GM19468 (cell line): ENCODE measurements around the gene MPZL2.

Experiments
- ATAC-seq: cut with Tn5 transposase; IDR thresholded peaks from one replicate; pipeline ENCODE4 v1.9.1; 2021; ENCODE audit warnings: mild to moderate bottlenecking, moderate library complexity, moderate number of reproducible peaks; ENCODE audit not compliant: unreplicated experiment; ENCODE audit errors: extremely low read depth

MPZL2 gene

DNA sequence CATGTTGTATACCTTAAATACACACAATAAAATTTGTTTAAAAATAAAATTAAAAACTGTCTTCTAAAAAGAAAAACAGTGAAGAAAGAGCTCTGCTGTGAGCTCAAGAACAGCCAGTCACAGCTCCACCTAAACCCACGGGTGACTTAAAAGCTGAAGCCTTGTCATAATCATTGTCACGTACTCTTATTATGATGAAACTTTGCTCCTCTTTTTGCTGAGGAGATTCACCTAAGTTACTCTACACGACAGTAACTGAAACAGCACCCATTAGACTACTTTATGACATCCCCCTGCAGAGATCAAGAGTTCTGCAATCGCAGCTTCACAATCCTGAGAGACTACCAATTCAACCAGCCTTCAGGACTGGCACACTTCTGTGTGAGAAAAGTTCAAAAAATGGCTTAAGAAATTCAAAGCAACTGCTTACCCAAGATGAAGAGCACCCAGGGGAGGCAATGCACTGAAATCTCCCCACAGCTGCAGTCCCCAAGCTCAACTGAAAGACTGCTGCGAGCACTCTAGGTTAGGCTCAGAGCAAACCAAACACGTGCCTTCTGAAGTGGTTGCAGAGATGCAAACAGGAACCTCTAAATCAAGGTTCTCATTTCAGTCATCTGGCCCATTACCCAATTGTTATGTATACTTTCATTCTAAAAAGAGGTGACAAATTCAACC, 39.4 kb downstream of the MPZL2 start, which contains the start of gene JAML:
Gene JAML (minus strand): TSS at position 501 of the 678 bp plus-strand sequence. CDS start 10,145 bp downstream, outside the sequence.
- no peak for ATAC-seq

DNA sequence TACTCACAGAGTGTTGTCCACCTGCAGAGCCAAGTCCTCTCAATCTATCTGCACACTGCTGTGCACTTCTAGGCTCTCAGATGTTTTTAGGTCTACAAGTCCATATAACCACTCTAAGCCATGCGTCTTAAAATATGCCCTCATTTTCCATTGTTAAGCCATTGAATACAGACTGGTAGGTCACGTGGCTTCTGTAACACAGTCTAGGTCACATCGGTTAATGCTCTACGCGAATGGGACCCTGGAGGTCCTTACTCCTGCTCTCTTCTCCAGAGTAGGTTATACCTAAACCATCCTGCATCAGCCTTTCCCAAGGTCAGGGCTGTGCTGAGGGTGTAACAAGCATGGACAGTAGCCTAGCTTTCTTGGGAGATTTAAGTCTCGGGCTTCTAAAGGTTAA, 40.1 kb downstream of the MPZL2 start:
- no peak for ATAC-seq

DNA sequence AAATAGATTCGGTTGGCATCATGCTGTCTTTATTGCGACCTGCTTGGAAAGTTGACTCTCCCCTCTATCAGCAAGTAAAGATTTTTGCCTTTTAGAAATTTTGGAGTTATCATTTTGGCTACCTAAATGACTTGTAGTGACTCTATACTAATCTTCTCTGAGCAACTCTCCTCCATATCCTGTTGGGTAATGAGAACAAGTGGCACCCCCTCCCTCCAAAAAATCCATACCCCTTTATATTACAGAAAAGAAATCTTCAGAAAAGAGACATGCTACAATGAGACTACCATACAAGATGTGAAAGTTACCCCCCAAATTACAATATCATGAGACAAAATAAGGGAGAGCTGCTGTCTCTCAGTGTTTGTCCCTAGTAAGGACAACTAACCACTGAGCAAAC, 40.5 kb downstream of the MPZL2 start:
- no peak for ATAC-seq

- no peak for ATAC-seq
These were observed 41.7 kb downstream of the MPZL2 start for GRCh38 chr11:118222437-118222836.

DNA sequence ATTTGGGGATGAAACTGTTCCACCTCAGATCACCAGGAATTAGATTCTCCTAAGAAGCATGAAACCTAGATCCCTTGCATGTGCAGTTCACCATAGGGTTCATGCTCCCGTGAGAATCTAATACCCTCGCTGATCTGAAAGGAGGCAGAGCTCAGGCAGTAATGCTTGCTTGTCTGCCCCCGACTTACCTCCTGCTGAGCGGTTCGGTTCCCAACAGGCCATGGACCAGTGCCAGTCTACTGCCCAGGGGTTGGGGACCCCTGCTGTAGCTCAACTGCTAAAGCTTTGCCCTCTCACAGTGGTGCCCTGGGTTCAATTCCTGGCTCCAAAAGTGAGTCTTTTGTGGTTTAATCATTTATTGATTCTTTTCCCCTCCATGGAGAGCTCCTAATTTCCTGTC, 42.7 kb downstream of the MPZL2 start:
- ATAC-seq, result no peak

DNA sequence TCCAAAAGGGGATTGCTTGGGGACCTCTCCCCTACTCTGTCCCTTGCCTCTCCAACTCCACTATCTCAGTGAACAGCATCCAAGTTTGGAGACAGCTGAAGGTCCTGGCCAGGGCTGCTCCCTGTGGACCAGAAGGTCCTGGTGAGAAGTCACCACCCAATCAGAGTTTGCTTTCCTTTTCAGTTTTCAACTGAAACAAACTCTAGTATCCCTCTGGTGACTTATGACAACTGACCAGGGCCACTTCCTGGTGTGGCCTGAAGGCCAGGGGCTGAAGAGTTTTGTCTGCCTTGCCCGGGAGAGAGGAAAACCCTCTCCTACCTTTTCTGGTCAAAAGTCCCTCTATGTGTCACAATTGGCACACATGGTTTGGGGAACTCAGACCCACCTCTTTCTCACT, 44.4 kb downstream of the MPZL2 start:
- no peak for ATAC-seq

GRCh38 chr11:118219244-118219643, 44.9 kb downstream of the MPZL2 start:
- ATAC-seq, result no peak

DNA sequence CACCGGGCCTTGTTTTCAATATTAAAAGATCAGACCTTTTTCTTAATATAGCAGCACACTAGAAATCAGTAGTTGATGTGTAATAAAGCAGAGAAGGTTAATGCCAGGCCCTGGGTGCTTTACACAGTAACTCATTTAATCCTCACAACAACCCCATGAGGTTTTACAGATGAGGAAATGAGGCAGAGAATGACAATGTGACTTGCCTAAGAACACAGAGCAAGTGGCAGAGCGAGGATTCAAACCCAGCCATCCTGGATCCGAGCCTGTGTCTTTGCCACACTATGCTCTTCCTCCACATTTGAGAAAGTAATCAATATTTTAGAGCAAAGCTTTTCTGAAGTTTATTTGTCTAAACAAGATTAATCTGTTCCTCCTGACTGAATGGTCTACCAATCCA, 46.5 kb downstream of the MPZL2 start:
- ATAC-seq, result no peak

DNA sequence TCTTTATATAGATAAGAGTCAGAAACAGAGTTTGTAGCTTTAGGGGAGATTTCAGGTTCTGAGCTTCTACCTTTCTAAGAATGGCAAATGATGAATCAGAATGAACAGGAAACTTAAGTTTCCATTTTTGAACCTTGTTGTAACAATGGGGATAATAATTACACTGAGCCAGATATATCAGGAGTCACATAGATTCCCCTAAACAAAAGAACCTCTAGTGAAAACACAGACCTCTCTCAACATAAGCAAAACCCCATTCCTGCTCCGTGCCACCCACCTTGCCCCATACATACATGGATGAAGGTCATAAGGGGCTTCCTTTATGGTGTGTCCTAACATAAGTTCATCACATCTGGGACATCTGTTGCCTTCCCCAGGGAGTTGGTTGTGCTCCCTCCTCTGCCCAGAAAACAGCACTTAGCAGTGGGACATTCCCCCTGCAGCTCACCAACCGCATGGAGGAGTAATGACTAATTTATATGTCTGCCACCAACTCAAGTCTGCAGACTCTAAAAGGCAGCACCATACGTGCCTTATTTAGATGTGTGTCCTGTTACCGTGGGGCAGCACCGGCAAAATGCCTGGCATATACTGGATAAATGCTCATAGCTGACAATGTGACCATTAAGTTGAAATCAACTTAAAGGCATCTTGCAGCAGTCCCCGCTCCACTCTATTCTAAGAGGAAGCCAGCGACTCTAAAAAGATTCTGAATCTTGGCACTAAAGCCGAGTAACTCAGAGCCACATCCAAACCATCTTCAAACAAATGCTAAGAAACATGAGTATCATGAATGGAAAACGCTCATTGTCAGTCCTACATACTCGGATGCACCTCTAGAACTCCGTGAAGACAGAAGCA, 47.2 kb downstream of the MPZL2 start:
- no peak for ATAC-seq

- ATAC-seq, result no peak
These were observed 48.3 kb downstream of the MPZL2 start for GRCh38 chr11:118215765-118216164.

GRCh38 chr11:118215262-118215661, 48.8 kb downstream of the MPZL2 start:
- ATAC-seq, result no peak

GRCh38 chr11:118214210-118214914, 49.7 kb downstream of the MPZL2 start:
- no peak for ATAC-seq

- ATAC-seq, result no peak
These were observed 50.3 kb downstream of the MPZL2 start for GRCh38 chr11:118213781-118214180.

GRCh38 chr11:118213201-118213600, 50.9 kb downstream of the MPZL2 start:
- ATAC-seq, result no peak

- no peak for ATAC-seq
These were observed 51.3 kb downstream of the MPZL2 start for GRCh38 chr11:118212781-118213191.

GRCh38 chr11:118212131-118212725, 51.9 kb downstream of the MPZL2 start:
- ATAC-seq, result no peak

- ATAC-seq, result no peak
These were observed 53.1 kb downstream of the MPZL2 start for GRCh38 chr11:118211006-118211405.

- ATAC-seq, result no peak
These were observed 53.8 kb downstream of the MPZL2 start for GRCh38 chr11:118210323-118210722.

DNA sequence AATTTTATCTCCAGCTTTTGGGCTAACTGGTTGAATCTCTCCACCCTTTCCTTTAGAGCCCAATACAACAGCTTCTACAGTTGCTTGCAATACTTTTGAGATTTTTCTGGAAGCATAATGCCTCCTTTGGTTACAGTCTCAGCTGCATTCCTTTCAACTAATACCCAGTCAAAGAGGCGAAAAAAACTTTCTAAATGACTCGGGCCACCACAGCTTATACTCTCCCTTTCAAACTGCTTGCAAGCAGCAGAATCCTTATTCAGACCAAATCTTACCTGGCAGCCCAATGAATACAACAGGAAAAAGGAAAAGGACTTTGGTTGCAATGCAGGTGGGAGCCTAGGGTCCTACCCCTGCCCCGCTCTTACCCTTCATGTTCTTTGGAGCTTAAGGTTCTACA, 55.1 kb downstream of the MPZL2 start:
- no peak for ATAC-seq

GRCh38 chr11:118207079-118207478, 57.0 kb downstream of the MPZL2 start:
- no peak for ATAC-seq
